GM19240 (cell line): ENCODE measurements around the gene RTKN2.

Source experiments
- DNase-seq: peaks from one replicate; pipeline ENCODE4 v3.0.0; 2011; ENCODE audit warnings: low spot score; ENCODE audit not compliant: insufficient read length

RTKN2 gene

GRCh38 chr10:62177111-62177510, 91.5 kb downstream of the RTKN2 start:
- no peak for DNase-seq

GRCh38 chr10:62175251-62175650, 93.4 kb downstream of the RTKN2 start:
- no peak for DNase-seq

GRCh38 chr10:62172465-62172864, 96.2 kb downstream of the RTKN2 start:
- DNase-seq, result no peak

- DNase-seq, result no peak
Measured at GRCh38 chr10:62171791-62172190, 96.9 kb downstream of the RTKN2 start.

GRCh38 chr10:62170732-62171131, 97.9 kb downstream of the RTKN2 start:
- no peak for DNase-seq

- DNase-seq, result no peak
Measured at GRCh38 chr10:62166331-62167131, 102.1 kb downstream of the RTKN2 start.

GRCh38 chr10:62165803-62166202, 102.8 kb downstream of the RTKN2 start:
- no peak for DNase-seq

- DNase-seq, result no peak
Measured at GRCh38 chr10:62163024-62163423, 105.6 kb downstream of the RTKN2 start.

- DNase-seq, result no peak
Measured at GRCh38 chr10:62162261-62162981, 106.2 kb downstream of the RTKN2 start.

GRCh38 chr10:62159351-62159750, 109.3 kb downstream of the RTKN2 start:
- DNase-seq, result no peak

GRCh38 chr10:62157601-62158000, 111.0 kb downstream of the RTKN2 start:
- no peak for DNase-seq

GRCh38 chr10:62155054-62155680, 113.5 kb downstream of the RTKN2 start:
- DNase-seq, result no peak

GRCh38 chr10:62154231-62154630, 114.4 kb downstream of the RTKN2 start:
- no peak for DNase-seq

- no peak for DNase-seq
Measured at GRCh38 chr10:62153191-62153590, 115.5 kb downstream of the RTKN2 start.

- DNase-seq, result no peak
Measured at GRCh38 chr10:62149621-62150020, 119.0 kb downstream of the RTKN2 start.

GRCh38 chr10:62148155-62148554, 120.5 kb downstream of the RTKN2 start:
- DNase-seq, result no peak

GRCh38 chr10:62147425-62147824, 121.2 kb downstream of the RTKN2 start:
- DNase-seq, result no peak

- DNase-seq, result no peak
Measured at GRCh38 chr10:62136931-62137330, 131.7 kb downstream of the RTKN2 start.

GRCh38 chr10:62133618-62134017, 135.0 kb downstream of the RTKN2 start:
- DNase-seq, result no peak
